IPS-18a (cell line): ENCODE data around the gene SCN2B.

ENCODE experiments used
- H3K27ac ChIP-seq: one replicate; pipeline ENCODE4 v1.5.1; 2013; ENCODE audit warnings: low read length
- H3K27me3 ChIP-seq: one replicate; pipeline ENCODE4 v1.6.1; 2013; ENCODE audit warnings: mild to moderate bottlenecking, low read length; ENCODE audit not compliant: control insufficient read depth, insufficient read depth
- H3K36me3 ChIP-seq: one replicate; pipeline ENCODE4 v1.6.1; 2013; ENCODE audit warnings: low read depth, low read length; ENCODE audit not compliant: control insufficient read depth
- H3K4me1 ChIP-seq: one replicate; pipeline ENCODE4 v1.6.1; 2013; ENCODE audit warnings: low read depth, low read length; ENCODE audit not compliant: control insufficient read depth
- H3K4me3 ChIP-seq: one replicate; pipeline ENCODE4 v1.5.1; 2013; ENCODE audit warnings: low read length
- H3K9ac ChIP-seq: one replicate; pipeline ENCODE4 v1.6.1; 2013; ENCODE audit warnings: mild to moderate bottlenecking, low read length, moderate library complexity
- H3K9me3 ChIP-seq: one replicate; pipeline ENCODE4 v1.6.1; 2013; ENCODE audit warnings: low read depth, low read length; ENCODE audit not compliant: control insufficient read depth

SCN2B gene

GRCh38 chr11:118136801-118137200, 39.6 kb downstream of the SCN2B start:
- H3K36me3 ChIP-seq: no peaks in the 10 kb centered on the region
- no peak overlapping the region for H3K27ac ChIP-seq
- H3K4me3 ChIP-seq: no peak overlapping the region
- H3K4me1 ChIP-seq: no peaks in the 10 kb centered on the region
- no peak overlapping the region for H3K9ac ChIP-seq
- H3K9me3 ChIP-seq: no peaks in the 10 kb centered on the region
- no peaks in the 10 kb centered on the region for H3K27me3 ChIP-seq

GRCh38 chr11:118136341-118136740, 40.1 kb downstream of the SCN2B start:
- Histone ChIP-seq H3K9me3 (no peaks in the 10 kb centered on the region), H3K4me3 (no peak overlapping the region), H3K9ac (no peak overlapping the region), H3K4me1 (no peaks in the 10 kb centered on the region), H3K27ac (no peak overlapping the region), H3K27me3 (no peaks in the 10 kb centered on the region), H3K36me3 (no peaks in the 10 kb centered on the region)

GRCh38 chr11:118135796-118136165, 40.7 kb downstream of the SCN2B start:
- H3K9me3 ChIP-seq: no peaks in the 10 kb centered on the region

DNA sequence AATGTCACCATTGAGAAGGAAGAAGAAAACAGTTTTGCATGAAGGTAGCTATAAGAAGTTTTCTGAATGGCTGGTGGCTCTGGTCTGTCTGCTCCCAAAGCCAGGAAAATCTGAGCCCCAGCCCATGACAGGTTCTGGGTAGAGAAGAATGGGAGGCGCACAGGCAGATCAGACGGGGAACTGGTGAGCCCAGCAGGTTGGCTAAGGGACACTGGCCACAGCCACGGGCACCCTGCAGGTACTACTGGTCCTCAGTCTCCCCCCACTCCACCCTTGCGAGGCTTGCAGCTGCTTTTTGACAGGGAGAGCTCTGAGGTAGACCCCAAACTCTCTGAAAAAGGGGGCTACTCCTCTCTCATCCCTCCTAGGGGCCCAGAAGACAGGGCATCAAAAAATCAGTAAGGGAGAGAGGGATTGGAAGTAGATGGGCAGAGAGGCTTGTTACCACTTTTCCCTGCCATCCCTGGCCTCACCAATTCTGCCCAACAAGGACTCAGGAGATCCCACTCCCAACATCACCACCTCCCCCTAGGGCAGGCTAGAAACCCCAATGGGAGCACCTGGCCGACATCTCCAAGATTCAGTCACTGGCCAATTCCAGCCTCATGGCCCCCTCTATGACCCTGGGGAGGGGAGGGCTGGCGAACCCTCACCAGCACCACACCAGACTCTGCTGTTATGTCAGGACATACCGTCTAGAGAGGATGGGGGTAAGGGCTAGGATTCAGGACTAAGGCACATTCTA, 41.2 kb downstream of the SCN2B start:
- Histone ChIP-seq H3K36me3 (no peaks in the 10 kb centered on the region), H3K27me3 (no peaks in the 10 kb centered on the region), H3K4me1 (no peaks in the 10 kb centered on the region), H3K27ac (no peak overlapping the region), H3K9ac (no peak overlapping the region), H3K4me3 (no peak overlapping the region), H3K9me3 (no peaks in the 10 kb centered on the region)

More at GRCh38 chr11:118135796-118136165, 40.7 kb downstream of the SCN2B start:
- no peaks in the 10 kb centered on the region for H3K36me3 ChIP-seq
- H3K9ac ChIP-seq: no peak overlapping the region
- no peak overlapping the region for H3K27ac ChIP-seq
- no peaks in the 10 kb centered on the region for H3K4me1 ChIP-seq
- no peak overlapping the region for H3K4me3 ChIP-seq
- H3K27me3 ChIP-seq: no peaks in the 10 kb centered on the region

DNA sequence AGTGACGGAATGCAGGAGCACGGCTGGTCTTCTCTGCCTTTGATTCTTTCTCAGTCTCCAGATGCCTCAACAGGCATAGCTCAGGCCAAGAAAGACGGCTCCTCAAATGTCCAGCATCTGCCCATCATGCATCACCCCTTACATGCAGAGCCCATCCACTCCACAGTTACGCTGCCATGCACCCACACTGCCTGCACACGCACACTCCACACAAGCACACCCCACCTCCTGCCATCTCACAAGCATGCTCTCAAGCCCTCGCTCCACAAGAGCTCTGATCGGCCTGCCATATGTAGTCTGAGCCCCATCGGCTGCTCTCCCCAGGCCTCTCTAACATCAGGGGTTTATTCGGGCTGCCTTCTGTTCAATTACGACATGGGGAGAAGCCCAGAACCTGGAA, 42.6 kb downstream of the SCN2B start:
- Histone ChIP-seq H3K27ac (no peak overlapping the region), H3K36me3 (no peaks in the 10 kb centered on the region), H3K27me3 (no peaks in the 10 kb centered on the region), H3K4me3 (no peak overlapping the region), H3K4me1 (no peaks in the 10 kb centered on the region), H3K9me3 (no peaks in the 10 kb centered on the region), H3K9ac (no peak overlapping the region)

- Histone ChIP-seq H3K4me1 (no peaks in the 10 kb centered on the region), H3K27me3 (no peaks in the 10 kb centered on the region), H3K4me3 (no peak overlapping the region), H3K9ac (no peak overlapping the region), H3K9me3 (no peaks in the 10 kb centered on the region), H3K27ac (no peak overlapping the region), H3K36me3 (no peaks in the 10 kb centered on the region)
Measured at GRCh38 chr11:118132385-118133151, 43.9 kb downstream of the SCN2B start.

- no peaks in the 10 kb centered on the region for H3K9me3 ChIP-seq
- H3K36me3 ChIP-seq: no peaks in the 10 kb centered on the region
- H3K27ac ChIP-seq: no peak overlapping the region
- H3K4me3 ChIP-seq: no peak overlapping the region
- H3K4me1 ChIP-seq: no peaks in the 10 kb centered on the region
- H3K9ac ChIP-seq: no peak overlapping the region
- no peaks in the 10 kb centered on the region for H3K27me3 ChIP-seq
Measured at GRCh38 chr11:118129471-118130172, 46.8 kb downstream of the SCN2B start.

GRCh38 chr11:118128721-118129470, 47.5 kb downstream of the SCN2B start:
- no peaks in the 10 kb centered on the region for H3K9me3 ChIP-seq
- no peak overlapping the region for H3K27ac ChIP-seq
- no peaks in the 10 kb centered on the region for H3K36me3 ChIP-seq
- no peaks in the 10 kb centered on the region for H3K4me1 ChIP-seq
- no peaks in the 10 kb centered on the region for H3K27me3 ChIP-seq
- no peak overlapping the region for H3K4me3 ChIP-seq
- no peak overlapping the region for H3K9ac ChIP-seq

- H3K9me3 ChIP-seq: no peaks in the 10 kb centered on the region
- no peak overlapping the region for H3K4me3 ChIP-seq
- no peak overlapping the region for H3K9ac ChIP-seq
- no peaks in the 10 kb centered on the region for H3K36me3 ChIP-seq
- H3K4me1 ChIP-seq: no peaks in the 10 kb centered on the region
- H3K27me3 ChIP-seq: no peaks in the 10 kb centered on the region
- H3K27ac ChIP-seq: no peak overlapping the region
Measured at GRCh38 chr11:118128310-118128709, 48.1 kb downstream of the SCN2B start.

DNA sequence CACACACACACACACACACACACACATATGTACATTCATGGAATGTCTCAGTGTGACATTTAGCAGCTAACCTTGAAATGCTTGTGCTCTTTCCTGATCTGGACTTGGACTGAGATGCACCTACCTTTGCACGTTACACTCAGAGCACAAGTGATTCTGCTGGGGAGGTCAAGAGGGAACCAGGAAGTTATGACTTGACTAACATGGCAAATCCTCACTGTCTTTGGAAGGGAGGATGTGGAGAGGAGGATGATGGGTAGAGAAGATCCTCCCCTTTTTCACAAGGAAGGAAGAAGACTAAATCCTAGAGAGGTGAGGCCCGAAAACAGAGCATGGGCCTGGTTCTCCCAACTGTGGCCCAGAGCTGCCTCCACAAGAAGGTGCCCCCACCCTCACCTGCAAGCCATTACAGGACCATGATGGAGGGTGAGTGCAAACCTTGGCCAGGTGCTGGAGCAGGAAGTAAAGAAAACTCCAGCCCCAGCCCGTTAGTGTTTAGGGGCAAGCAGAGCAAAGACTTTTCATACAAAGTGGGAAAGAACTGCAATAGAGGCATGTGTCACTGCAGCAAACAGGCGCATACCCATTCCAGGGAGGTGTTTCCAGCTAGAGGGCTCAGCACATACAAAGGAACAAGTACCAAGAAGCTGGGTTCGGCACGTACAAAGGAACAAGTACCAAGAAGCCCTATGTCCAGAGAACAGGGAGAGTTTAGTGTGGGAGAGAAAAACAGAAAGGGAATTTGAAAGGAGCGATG, 50.2 kb downstream of the SCN2B start:
- no peaks in the 10 kb centered on the region for H3K4me1 ChIP-seq
- no peak overlapping the region for H3K27ac ChIP-seq
- H3K9me3 ChIP-seq: no peaks in the 10 kb centered on the region
- H3K36me3 ChIP-seq: no peaks in the 10 kb centered on the region
- no peak overlapping the region for H3K9ac ChIP-seq
- no peak overlapping the region for H3K4me3 ChIP-seq
- H3K27me3 ChIP-seq: no peaks in the 10 kb centered on the region
